Activated CD4-positive, alpha-beta T cell treated with anti-CD3 and anti-CD28 coated beads, Interleukin-2, amount 10 ng/mL, durations not matched to agents 7 days and 5 days (primary cell): ENCODE results near the gene FHOD1. TPM values are rescaled to one million over a fixed set of nuclear protein-coding genes. Genes with fewer than 3 reads are reported as not detected.
A peak's percentile ranks its signal among the peaks of the same experiment; 100 is the strongest.

Experiments used
- CTCF ChIA-PET: fragments of 350-600 bp; sonication (Branson Sonifier 250); formaldehyde crosslinking; loops from one replicate; lab custom pipeline; 2021; ENCODE audit warnings: antibody characterized with exemption; lab: Charles Lee
- POLR2A ChIA-PET: fragments of 350-600 bp; sonication (Branson Sonifier 250); formaldehyde crosslinking; loops from one replicate; lab custom pipeline; 2021; ENCODE audit warnings: antibody characterized with exemption; lab: Charles Lee
- DNase-seq: peaks from one replicate; pipeline ENCODE4 v3.0.0-alpha.2; 2020
- H3K27ac Mint-ChIP-seq: one replicate; pipeline ENCODE4 v1.8.0; 2021; ENCODE audit warnings: mild to moderate bottlenecking, moderate library complexity, mixed read lengths
- H3K27me3 Mint-ChIP-seq: one replicate; pipeline ENCODE4 v1.8.0; 2021; ENCODE audit warnings: mixed read lengths
- H3K36me3 Mint-ChIP-seq: one replicate; pipeline ENCODE4 v1.8.0; 2021; ENCODE audit warnings: low read depth, mixed read lengths
- H3K4me1 Mint-ChIP-seq: one replicate; pipeline ENCODE4 v1.8.0; 2021; ENCODE audit warnings: mixed read lengths
- H3K4me3 Mint-ChIP-seq: one replicate; pipeline ENCODE4 v1.8.0; 2021; ENCODE audit warnings: mild to moderate bottlenecking, moderate library complexity, mixed read lengths
- H3K9me3 Mint-ChIP-seq: one replicate; pipeline ENCODE4 v1.8.0; 2021; ENCODE audit warnings: mixed read lengths
- total RNA-seq, 2 experiments: library from RNA; stranded (reverse); gene quantifications; one replicate each; pipeline ENCODE4 v1.2.3, GENCODE V29; 2021

FHOD1 gene
- total RNA-seq, 2 experiments from 2014 or later: 59.2 to 62.0 TPM

GRCh38 chr16:67186550-67186950, 60.7 kb downstream of the FHOD1 start:
- no peak for DNase-seq
- ChIA-PET CTCF (interaction anchor here (0.8 to 1.4 kb wide), 3 partner anchors 169 to 201 kb away, joined by 3 read pairs; no protein-coding TSS in a partner anchor), POLR2A (interaction anchor here (0.6 kb wide), 1 partner anchor 152 kb away, joined by 10 read pairs; no protein-coding TSS in a partner anchor)
- H3K4me3 Mint-ChIP-seq: no peak overlapping the region
- H3K27ac Mint-ChIP-seq: no peak overlapping the region
- peaks cover 7% of the 10 kb centered on the region for H3K27me3 Mint-ChIP-seq
- H3K4me1 Mint-ChIP-seq: peaks cover 20% of the 10 kb centered on the region
- no peaks in the 10 kb centered on the region for H3K9me3 Mint-ChIP-seq
- no peaks in the 10 kb centered on the region for H3K36me3 Mint-ChIP-seq

GRCh38 chr16:67185651-67186134, 61.6 kb downstream of the FHOD1 start:
- H3K36me3 Mint-ChIP-seq: no peaks in the 10 kb centered on the region
- H3K4me3 Mint-ChIP-seq: peak overlapping the region; percentile 79
- ChIA-PET CTCF (interaction anchor here (0.6 to 5.7 kb wide), 27 partner anchors 10 to 303 kb away, joined by 3 to 30 read pairs (median 4); partner anchors contain the start of genes NOL3 and TMEM208), POLR2A (no interaction called here)
- H3K27me3 Mint-ChIP-seq: peaks cover 7% of the 10 kb centered on the region
- H3K9me3 Mint-ChIP-seq: no peaks in the 10 kb centered on the region
- H3K4me1 Mint-ChIP-seq: peaks cover 17% of the 10 kb centered on the region
- peak overlapping the region; percentile 69 for H3K27ac Mint-ChIP-seq
- no peak for DNase-seq

- H3K27ac Mint-ChIP-seq: peak overlapping the region; percentile 69
- H3K4me3 Mint-ChIP-seq: peak overlapping the region; percentile 79
- H3K4me1 Mint-ChIP-seq: peaks cover 16% of the 10 kb centered on the region
- H3K9me3 Mint-ChIP-seq: no peaks in the 10 kb centered on the region
- peak; percentile 85 for DNase-seq
- no peaks in the 10 kb centered on the region for H3K36me3 Mint-ChIP-seq
- peaks cover 7% of the 10 kb centered on the region for H3K27me3 Mint-ChIP-seq
- ChIA-PET POLR2A (no interaction called here), CTCF (interaction anchor here (0.6 to 5.7 kb wide), 32 partner anchors 9 to 313 kb away, joined by 3 to 30 read pairs (median 4); partner anchors contain the start of genes LRRC36, NOL3 and TMEM208)
Measured at GRCh38 chr16:67184995-67185650, 62.2 kb downstream of the FHOD1 start.

GRCh38 chr16:67184453-67184994, 62.8 kb downstream of the FHOD1 start:
- H3K36me3 Mint-ChIP-seq: no peaks in the 10 kb centered on the region
- ChIA-PET CTCF (interaction anchor here (0.6 to 5.7 kb wide), 28 partner anchors 9 to 314 kb away, joined by 3 to 30 read pairs (median 4); partner anchors contain the start of genes LRRC36, NOL3 and TMEM208), POLR2A (no interaction called here)
- no peaks in the 10 kb centered on the region for H3K9me3 Mint-ChIP-seq
- peaks cover 7% of the 10 kb centered on the region for H3K27me3 Mint-ChIP-seq
- H3K4me3 Mint-ChIP-seq: peak overlapping the region; percentile 79
- H3K27ac Mint-ChIP-seq: no peak overlapping the region
- DNase-seq: no peak
- peaks cover 19% of the 10 kb centered on the region for H3K4me1 Mint-ChIP-seq

- no peak within 1 kb of the TSS for H3K27ac Mint-ChIP-seq
- ChIA-PET CTCF (interaction anchor here (0.6 to 5.7 kb wide), 10 partner anchors 8 to 219 kb away, joined by 3 to 30 read pairs (median 6); partner anchors contain the start of genes NOL3 and TMEM208), POLR2A (no interaction called here)
- peak within 1 kb of the TSS; percentile 79 for H3K4me3 Mint-ChIP-seq
- DNase-seq: peak; percentile 98
- peaks cover 7% of the 10 kb centered on the region for H3K27me3 Mint-ChIP-seq
- H3K4me1 Mint-ChIP-seq: peaks cover 25% of the 10 kb centered on the region
- no peaks in the 10 kb centered on the region for H3K9me3 Mint-ChIP-seq
- no peaks in the 10 kb centered on the region for H3K36me3 Mint-ChIP-seq
Measured at GRCh38 chr16:67183627-67184452, 63.4 kb downstream of the FHOD1 start, which contains the start of gene MATCAP1. Gene MATCAP1, minus strand, starts transcription at chr16:67183963. Its CDS starts 3,353 bp downstream, at chr16:67180610.

- peaks cover 30% of the 10 kb centered on the region for H3K4me1 Mint-ChIP-seq
- H3K9me3 Mint-ChIP-seq: no peaks in the 10 kb centered on the region
- no peaks in the 10 kb centered on the region for H3K36me3 Mint-ChIP-seq
- no peak for DNase-seq
- no peak overlapping the region for H3K27ac Mint-ChIP-seq
- H3K4me3 Mint-ChIP-seq: no peak overlapping the region
- POLR2A ChIA-PET: no interaction called here
- peaks cover 9% of the 10 kb centered on the region for H3K27me3 Mint-ChIP-seq
- CTCF ChIA-PET: interaction anchor here (0.6 to 5.7 kb wide), 7 partner anchors 13 to 229 kb away, joined by 3 to 30 read pairs (median 4); partner anchors contain the start of genes NOL3 and TMEM208
Measured at GRCh38 chr16:67183284-67183626, 64.0 kb downstream of the FHOD1 start.

- H3K27me3 Mint-ChIP-seq: peaks cover 14% of the 10 kb centered on the region
- CTCF ChIA-PET: interaction anchor here (0.6 to 5.7 kb wide), 6 partner anchors 12 to 237 kb away, joined by 3 to 30 read pairs (median 4); partner anchors contain the start of gene NOL3
- peaks cover 3% of the 10 kb centered on the region for H3K36me3 Mint-ChIP-seq
- DNase-seq: no peak
- no peak overlapping the region for H3K27ac Mint-ChIP-seq
- peaks cover 38% of the 10 kb centered on the region for H3K4me1 Mint-ChIP-seq
- POLR2A ChIA-PET: interaction anchor here (0.7 kb wide), 1 partner anchor 11 kb away, joined by 3 read pairs; the partner anchor contains the start of gene NOL3
- no peak overlapping the region for H3K4me3 Mint-ChIP-seq
- no peaks in the 10 kb centered on the region for H3K9me3 Mint-ChIP-seq
Measured at GRCh38 chr16:67182288-67182687, 65.0 kb downstream of the FHOD1 start.

- ChIA-PET CTCF (interaction anchor here (0.6 to 5.7 kb wide), 8 partner anchors 10 to 236 kb away, joined by 3 to 30 read pairs (median 3); partner anchors contain the start of gene HSF4), POLR2A (no interaction called here)
- no peak for DNase-seq
- Mint-ChIP-seq H3K4me1 (peaks cover 43% of the 10 kb centered on the region), H3K36me3 (peaks cover 3% of the 10 kb centered on the region), H3K27me3 (peaks cover 14% of the 10 kb centered on the region), H3K4me3 (no peak overlapping the region), H3K27ac (no peak overlapping the region), H3K9me3 (no peaks in the 10 kb centered on the region)
Measured at GRCh38 chr16:67181346-67181745, 65.9 kb downstream of the FHOD1 start.

GRCh38 chr16:67180166-67180565, 67.1 kb downstream of the FHOD1 start:
- Mint-ChIP-seq H3K4me3 (no peak overlapping the region), H3K9me3 (no peaks in the 10 kb centered on the region), H3K27ac (no peak overlapping the region), H3K36me3 (peaks cover 3% of the 10 kb centered on the region), H3K27me3 (peaks cover 10% of the 10 kb centered on the region), H3K4me1 (peaks cover 37% of the 10 kb centered on the region)
- POLR2A ChIA-PET: no interaction called here
- no peak for DNase-seq
- CTCF ChIA-PET: interaction anchor here (1.1 to 5.7 kb wide), 3 partner anchors 18 to 254 kb away, joined by 3 to 30 read pairs (median 3); partner anchors contain the start of gene RRAD

GRCh38 chr16:67179421-67180080, 67.7 kb downstream of the FHOD1 start:
- Mint-ChIP-seq H3K27ac (no peak overlapping the region), H3K4me3 (no peak overlapping the region), H3K27me3 (peaks cover 9% of the 10 kb centered on the region), H3K9me3 (no peaks in the 10 kb centered on the region), H3K4me1 (peaks cover 34% of the 10 kb centered on the region), H3K36me3 (peaks cover 3% of the 10 kb centered on the region)
- POLR2A ChIA-PET: no interaction called here
- CTCF ChIA-PET: interaction anchor here (0.7 to 1.1 kb wide), 2 partner anchors 13 to 254 kb away, joined by 3 read pairs; partner anchors contain the start of gene RRAD
- DNase-seq: no peak
